Activated naive CD4-positive, alpha-beta T cell treated with anti-CD3 and anti-CD28 coated beads for 36 hours (primary cell): ENCODE data around the gene BTG2. TPM values are rescaled to one million over a fixed set of nuclear protein-coding genes. Genes with fewer than 3 reads are reported as not detected.
A peak's percentile ranks its signal among the peaks of the same experiment; 100 is the strongest.

Experiments
- CTCF ChIA-PET: fragments of 350-600 bp; sonication (Branson Sonifier 250); formaldehyde crosslinking; loops from one replicate; lab custom pipeline; 2021; ENCODE audit warnings: antibody characterized with exemption; lab: Charles Lee
- DNase-seq: peaks from one replicate; pipeline ENCODE4 v3.0.0-alpha.2; 2020
- H3K27ac Mint-ChIP-seq: one replicate; pipeline ENCODE4 v1.8.0; 2021; ENCODE audit warnings: mild to moderate bottlenecking, mixed read lengths
- H3K27me3 Mint-ChIP-seq: one replicate; pipeline ENCODE4 v1.8.0; 2021; ENCODE audit warnings: low read depth, mixed read lengths
- H3K36me3 Mint-ChIP-seq: one replicate; pipeline ENCODE4 v1.8.0; 2021; ENCODE audit warnings: low read depth, mixed read lengths
- H3K4me1 Mint-ChIP-seq: one replicate; pipeline ENCODE4 v1.8.0; 2021; ENCODE audit warnings: low read depth, mixed read lengths
- H3K4me3 Mint-ChIP-seq: one replicate; pipeline ENCODE4 v1.8.0; 2021; ENCODE audit warnings: mild to moderate bottlenecking, moderate library complexity, mixed read lengths
- H3K9me3 Mint-ChIP-seq: one replicate; pipeline ENCODE4 v1.8.0; 2021; ENCODE audit warnings: mixed read lengths
- intact Hi-C: fragments of 100-400 bp; cut with micrococcal nuclease; formaldehyde crosslinking; loops from one replicate; pipeline ENCODE4 v1.15.1; 2023
- total RNA-seq, 2 experiments: library from RNA; stranded (reverse); gene quantifications; one replicate each; pipeline ENCODE4 v1.2.3, GENCODE V29; 2021

BTG2 gene
- total RNA-seq, 2 experiments from 2014 or later: 106 to 109 TPM

DNA sequence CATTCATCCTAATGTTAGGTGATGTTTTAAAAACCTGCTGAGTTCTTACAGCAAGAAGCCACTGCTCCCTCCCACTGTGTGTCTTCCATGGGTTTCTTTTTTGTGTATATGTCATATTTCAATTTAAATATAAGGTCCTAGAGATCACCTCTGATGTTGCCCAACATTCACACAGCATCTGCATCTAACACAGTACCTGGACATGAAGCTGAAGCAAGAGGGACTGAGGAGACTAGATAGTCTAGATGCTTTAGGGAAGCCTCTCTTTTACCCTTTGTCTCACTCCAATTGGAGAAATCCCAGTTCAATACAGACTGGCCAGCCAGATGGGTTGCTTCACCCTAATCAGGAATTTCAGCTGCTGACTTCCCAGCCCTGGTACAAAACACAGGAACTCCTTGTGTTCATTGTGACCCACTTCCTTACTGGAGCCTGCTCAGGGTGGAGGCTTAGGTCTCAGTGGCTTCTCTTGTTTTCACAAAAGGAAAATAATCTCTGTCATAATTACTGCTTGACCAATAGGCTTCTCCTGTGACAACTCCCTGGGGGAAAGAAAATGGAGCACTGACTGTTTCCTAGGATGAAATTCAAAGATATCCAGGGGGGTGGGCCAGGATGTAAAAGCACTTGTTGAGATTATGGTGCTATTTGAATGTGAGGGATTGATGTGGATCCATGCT, 17.3 kb downstream of the BTG2 start:
- no peak overlapping the region for H3K27ac Mint-ChIP-seq
- H3K4me3 Mint-ChIP-seq: no peak overlapping the region
- no peaks in the 10 kb centered on the region for H3K36me3 Mint-ChIP-seq
- no peaks in the 10 kb centered on the region for H3K9me3 Mint-ChIP-seq
- H3K4me1 Mint-ChIP-seq: peaks cover 85% of the 10 kb centered on the region
- intact Hi-C loops: loop anchor here (5.0 to 10.0 kb wide), 2 partner anchors 445 to 518 kb away; partner anchors contain the start of genes KDM5B and LAX1
- DNase-seq: no peak
- CTCF ChIA-PET: interaction anchor here (1.1 to 9.8 kb wide), 5 partner anchors 13 to 53 kb away, joined by 3 to 188 read pairs (median 88); partner anchors contain the start of gene BTG2
- no peaks in the 10 kb centered on the region for H3K27me3 Mint-ChIP-seq

DNA sequence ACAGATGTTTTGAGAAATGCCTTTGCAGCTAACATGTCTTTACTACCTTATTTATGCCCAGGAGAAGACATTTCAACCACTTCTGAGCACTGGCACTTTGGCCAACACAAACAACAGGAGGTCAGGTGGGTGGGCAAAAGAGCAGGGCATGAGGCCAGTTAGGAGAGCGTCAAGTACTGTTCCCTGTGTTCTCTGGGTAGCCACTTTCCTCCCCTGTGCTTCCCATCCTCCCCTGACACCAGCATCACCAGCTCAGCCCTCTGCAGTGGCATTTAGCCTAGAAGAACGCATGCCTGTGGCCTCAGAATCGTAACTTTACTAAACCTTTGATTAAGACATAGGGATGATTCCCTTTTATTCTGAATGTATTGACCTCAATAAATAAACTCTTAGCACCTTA, 18.3 kb downstream of the BTG2 start:
- peaks cover 85% of the 10 kb centered on the region for H3K4me1 Mint-ChIP-seq
- intact Hi-C loops: loop anchor here (5.0 to 10.0 kb wide), 2 partner anchors 444 to 519 kb away; partner anchors contain the start of genes KDM5B and LAX1
- no peak overlapping the region for H3K4me3 Mint-ChIP-seq
- no peak for DNase-seq
- CTCF ChIA-PET: interaction anchor here (5.1 to 9.8 kb wide), 5 partner anchors 13 to 54 kb away, joined by 35 to 188 read pairs (median 88); partner anchors contain the start of gene BTG2
- no peaks in the 10 kb centered on the region for H3K27me3 Mint-ChIP-seq
- H3K27ac Mint-ChIP-seq: peak overlapping the region; percentile 84
- no peaks in the 10 kb centered on the region for H3K9me3 Mint-ChIP-seq
- no peaks in the 10 kb centered on the region for H3K36me3 Mint-ChIP-seq

DNA sequence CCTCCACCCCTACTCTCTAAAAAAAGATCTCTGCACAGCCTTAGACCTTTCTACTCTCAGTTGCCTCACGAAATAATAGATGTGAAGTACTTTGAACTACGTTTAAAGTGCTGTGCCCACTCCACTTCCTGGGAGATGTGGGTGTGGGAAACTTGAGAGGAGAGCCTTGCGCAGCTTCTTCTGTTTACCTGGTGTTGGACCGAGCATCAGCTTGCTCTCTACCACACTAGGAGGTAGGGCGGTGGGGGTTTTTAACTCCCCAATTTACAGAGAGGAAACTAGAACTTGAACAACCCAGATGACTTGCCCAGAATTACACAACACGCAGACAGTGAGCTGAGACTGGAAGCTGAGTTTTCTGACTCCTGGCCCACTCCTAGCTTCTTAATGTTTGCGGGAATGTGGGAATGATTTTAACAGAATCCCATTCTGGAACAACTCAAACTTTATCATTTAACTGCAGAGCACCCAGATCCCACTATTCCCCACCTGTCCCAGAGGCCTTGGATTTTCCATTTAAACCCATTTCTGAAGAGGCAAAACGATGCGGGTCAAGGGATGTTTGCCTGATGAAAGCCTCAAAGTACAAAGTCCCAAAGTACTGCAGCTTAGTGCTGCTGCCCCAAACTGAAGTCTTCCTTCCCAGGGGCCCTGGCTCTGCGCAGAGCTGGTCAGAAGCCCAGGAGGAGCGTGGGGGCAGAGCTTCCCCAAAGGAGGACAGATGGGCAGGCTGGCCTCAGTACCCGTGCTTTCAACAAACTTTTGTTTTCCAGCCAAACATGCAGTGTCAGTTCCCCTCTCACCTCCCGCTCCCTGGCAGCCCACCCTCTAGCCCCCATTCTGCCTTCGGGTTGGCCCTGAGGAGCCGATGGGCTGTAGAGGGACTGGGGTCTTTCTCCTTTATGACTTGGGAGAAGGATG, 19.0 kb downstream of the BTG2 start:
- DNase-seq: peak; percentile 76
- CTCF ChIA-PET: interaction anchor here (4.7 to 9.8 kb wide), 6 partner anchors 13 to 54 kb away, joined by 23 to 188 read pairs (median 73); partner anchors contain the start of gene BTG2
- Mint-ChIP-seq H3K27me3 (no peaks in the 10 kb centered on the region), H3K36me3 (no peaks in the 10 kb centered on the region), H3K4me1 (peaks cover 80% of the 10 kb centered on the region), H3K27ac (peak overlapping the region; percentile 84), H3K4me3 (peak overlapping the region; percentile 50), H3K9me3 (no peaks in the 10 kb centered on the region)
- intact Hi-C loops: loop anchor here (2.0 to 10.0 kb wide), 6 partner anchors 297 to 520 kb away; partner anchors contain the start of genes ATP2B4, KDM5B, LAX1 and PPFIA4

DNA sequence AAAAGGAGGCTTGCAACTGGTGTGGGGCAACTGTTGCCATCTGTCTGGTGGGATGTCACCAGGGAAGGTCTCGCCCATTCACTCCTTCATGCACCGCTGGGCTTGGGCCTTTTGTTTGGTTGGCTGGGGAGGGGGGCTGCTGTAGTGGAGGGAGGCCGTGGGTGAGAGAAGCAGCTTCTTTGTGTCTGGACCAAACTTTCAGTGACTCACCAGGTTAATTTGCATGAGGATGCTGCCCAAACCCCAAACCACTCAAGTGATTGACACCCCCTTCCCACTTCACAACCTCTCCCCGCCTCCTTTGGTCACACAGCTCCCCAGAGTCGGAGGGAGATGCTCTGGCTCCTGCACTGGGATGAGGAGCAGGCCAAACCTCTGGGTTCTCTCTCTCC, 19.7 kb downstream of the BTG2 start:
- H3K4me1 Mint-ChIP-seq: peaks cover 74% of the 10 kb centered on the region
- H3K27ac Mint-ChIP-seq: peak overlapping the region; percentile 84
- intact Hi-C loops: loop anchor here (2.0 to 10.0 kb wide), 5 partner anchors 298 to 520 kb away; partner anchors contain the start of genes ATP2B4, KDM5B, PPFIA4 and TMEM183A
- peak; percentile 83 for DNase-seq
- H3K4me3 Mint-ChIP-seq: peak overlapping the region; percentile 26
- H3K9me3 Mint-ChIP-seq: no peaks in the 10 kb centered on the region
- CTCF ChIA-PET: interaction anchor here (1.6 to 9.8 kb wide), 7 partner anchors 12 to 163 kb away, joined by 6 to 188 read pairs (median 58); partner anchors contain the start of gene BTG2
- H3K36me3 Mint-ChIP-seq: no peaks in the 10 kb centered on the region
- H3K27me3 Mint-ChIP-seq: no peaks in the 10 kb centered on the region

DNA sequence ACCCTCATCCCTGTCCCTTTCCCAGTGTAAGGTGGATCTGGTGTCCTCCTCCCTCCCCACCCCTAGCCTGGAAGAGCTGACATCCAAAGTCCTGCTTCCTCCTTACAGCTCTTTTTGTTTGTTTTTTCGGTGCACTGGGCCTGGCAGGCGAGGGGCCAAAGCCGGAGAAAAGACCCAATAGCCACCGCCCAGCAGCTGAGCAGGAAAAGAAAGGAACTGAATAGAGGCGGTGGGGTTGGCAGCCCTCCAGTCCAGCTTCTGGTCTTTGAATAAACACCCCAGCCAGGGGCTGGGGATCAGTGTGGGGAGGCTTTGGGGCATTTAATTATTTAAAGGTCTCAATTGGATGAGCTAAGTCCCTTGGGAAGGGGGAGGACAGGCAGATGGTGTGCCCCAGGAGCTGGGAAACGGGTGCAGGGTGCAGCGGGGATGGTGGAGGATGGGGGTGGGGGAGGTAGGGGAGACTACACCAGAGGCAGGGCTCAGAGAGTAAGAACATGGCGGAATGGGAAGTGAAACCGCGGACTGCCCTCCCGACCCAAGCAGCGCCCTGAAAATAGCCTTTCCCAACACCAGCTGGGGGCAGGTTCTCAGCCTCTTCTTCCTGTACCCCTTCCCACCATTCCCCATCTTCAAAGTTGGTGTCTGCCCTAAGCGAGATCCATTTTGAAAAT, 20.2 kb downstream of the BTG2 start:
- intact Hi-C loops: loop anchor here (2.0 to 10.0 kb wide), 5 partner anchors 298 to 521 kb away; partner anchors contain the start of genes ATP2B4, KDM5B, PPFIA4 and TMEM183A
- Mint-ChIP-seq H3K4me3 (peak overlapping the region; percentile 26), H3K4me1 (peaks cover 68% of the 10 kb centered on the region), H3K27me3 (no peaks in the 10 kb centered on the region), H3K27ac (peak overlapping the region; percentile 48), H3K36me3 (no peaks in the 10 kb centered on the region), H3K9me3 (no peaks in the 10 kb centered on the region)
- CTCF ChIA-PET: interaction anchor here (1.6 to 9.8 kb wide), 7 partner anchors 11 to 163 kb away, joined by 6 to 188 read pairs (median 58); partner anchors contain the start of gene BTG2
- no peak for DNase-seq

DNA sequence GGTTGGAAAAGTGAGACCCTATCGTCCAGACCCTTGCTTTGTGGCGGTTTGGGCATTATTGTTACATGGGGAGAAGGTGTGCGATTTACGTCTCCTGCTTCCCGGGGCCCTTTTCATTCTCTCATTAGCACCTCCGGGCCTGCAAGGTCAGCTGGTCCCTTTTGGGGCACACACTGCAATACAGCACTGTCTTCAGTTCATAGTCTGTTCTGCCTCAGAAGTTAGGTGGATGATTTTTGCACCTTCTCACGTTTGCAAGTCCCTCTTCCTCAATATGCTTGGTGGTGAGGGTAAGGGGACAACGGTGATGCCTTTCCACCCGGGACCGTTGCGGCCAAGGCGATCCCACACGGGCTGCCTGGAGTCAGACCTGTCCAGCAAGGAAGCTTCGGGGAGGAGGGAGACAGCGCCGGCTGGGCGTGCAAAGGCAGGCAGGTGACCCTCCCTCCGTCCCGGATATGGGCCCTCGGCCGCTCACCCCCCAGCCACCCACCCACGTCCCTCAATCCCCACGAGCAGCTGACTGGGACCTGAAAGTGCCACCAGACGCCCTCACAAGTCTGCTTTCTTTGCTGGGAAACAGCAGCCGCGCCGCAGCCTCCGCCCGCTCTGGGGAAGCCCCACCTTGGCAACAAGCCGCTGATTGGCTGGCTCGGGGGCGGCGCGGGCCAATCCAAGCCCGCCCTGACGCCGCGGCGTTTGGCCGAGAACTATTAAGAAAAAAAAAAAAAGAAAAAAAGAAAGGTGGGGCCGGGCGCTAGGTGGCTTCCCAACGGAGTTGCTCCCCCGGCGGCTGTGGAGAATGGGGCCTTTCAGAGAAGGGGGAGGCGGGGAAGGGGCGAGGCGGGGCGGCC, 21.7 kb downstream of the BTG2 start:
- H3K4me1 Mint-ChIP-seq: peaks cover 53% of the 10 kb centered on the region
- CTCF ChIA-PET: interaction anchor here (0.6 to 9.8 kb wide), 10 partner anchors 9 to 319 kb away, joined by 3 to 188 read pairs (median 29); partner anchors contain the start of gene BTG2
- no peaks in the 10 kb centered on the region for H3K36me3 Mint-ChIP-seq

DNA sequence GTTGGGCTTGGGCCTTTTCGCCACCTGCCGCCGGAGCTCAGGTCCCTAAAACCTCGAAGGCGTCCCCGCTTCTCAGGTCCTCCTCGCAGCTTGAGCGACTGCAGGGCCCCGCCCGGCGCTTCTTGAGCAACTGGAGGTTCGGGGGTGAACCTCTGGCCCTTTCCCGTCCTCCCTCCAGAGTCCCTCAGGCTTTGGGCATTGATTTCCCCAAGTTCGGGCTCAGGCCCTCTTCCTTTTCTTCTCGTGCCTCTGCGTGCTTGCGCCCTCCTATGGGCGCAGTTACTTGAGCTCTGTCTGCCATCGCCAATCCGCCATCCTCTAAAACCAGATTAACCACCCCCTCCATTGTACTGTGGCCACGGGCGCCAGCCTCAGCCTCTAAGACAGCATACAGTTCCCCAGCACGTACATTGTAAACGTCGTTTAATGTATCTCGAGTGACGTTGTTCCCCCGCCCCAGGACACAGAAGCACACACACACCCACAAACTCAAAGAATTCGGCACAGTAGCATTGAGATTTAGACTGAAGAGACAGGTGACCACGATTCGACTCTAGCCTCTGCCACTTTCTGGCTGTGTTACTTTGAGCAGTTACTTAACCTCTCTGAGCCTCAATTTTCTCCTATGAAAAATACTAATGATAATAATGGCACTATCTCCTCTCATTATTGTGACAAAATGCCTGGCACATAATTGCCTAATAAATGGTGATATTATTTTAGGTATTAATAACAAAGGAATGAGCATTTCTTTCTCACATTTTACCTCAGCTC, 22.6 kb downstream of the BTG2 start:
- Mint-ChIP-seq H3K4me3 (peak overlapping the region; percentile 76), H3K36me3 (no peaks in the 10 kb centered on the region), H3K4me1 (peaks cover 45% of the 10 kb centered on the region), H3K27me3 (no peaks in the 10 kb centered on the region), H3K9me3 (no peaks in the 10 kb centered on the region), H3K27ac (peak overlapping the region; percentile 90)
- CTCF ChIA-PET: interaction anchor here (0.7 to 9.8 kb wide), 9 partner anchors 9 to 161 kb away, joined by 3 to 188 read pairs (median 35); partner anchors contain the start of gene BTG2
- intact Hi-C loops: loop anchor here (1.0 to 10.0 kb wide), 9 partner anchors 10 to 523 kb away; partner anchors contain the start of genes ATP2B4, BTG2, KDM5B and PPFIA4
- DNase-seq: peak; percentile 75

More for the DNA sequence above, 21.7 kb downstream of the BTG2 start:
- peak; percentile 96 for DNase-seq
- Mint-ChIP-seq H3K27me3 (no peaks in the 10 kb centered on the region), H3K9me3 (no peaks in the 10 kb centered on the region), H3K4me3 (peak overlapping the region; percentile 76), H3K27ac (peak overlapping the region; percentile 90)
- intact Hi-C loops: loop anchor here (1.0 to 10.0 kb wide), 7 partner anchors 22 to 522 kb away; partner anchors contain the start of genes ATP2B4, BTG2, KDM5B and PPFIA4

DNA sequence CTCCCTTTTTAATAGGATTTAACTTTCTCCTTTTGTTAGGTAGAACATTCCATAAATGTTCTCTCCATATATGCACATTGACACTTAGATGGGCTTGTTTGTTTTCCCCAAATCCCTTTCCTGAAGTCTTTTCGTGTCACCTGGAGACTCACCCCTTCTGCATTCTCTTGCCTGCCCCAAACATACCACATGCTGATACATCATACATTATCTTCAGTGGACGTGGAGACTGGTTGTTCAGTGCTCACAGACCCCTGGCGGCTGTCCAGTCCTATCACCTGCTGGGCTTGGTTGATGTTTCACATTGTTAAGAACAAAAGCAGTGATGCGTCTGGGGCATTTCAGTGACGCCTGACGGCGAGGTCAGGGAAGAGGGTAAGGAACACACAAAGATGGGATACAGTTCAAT, 23.4 kb downstream of the BTG2 start:
- intact Hi-C loops: loop anchor here (1.0 to 10.0 kb wide), 6 partner anchors 10 to 524 kb away; partner anchors contain the start of genes ATP2B4, KDM5B, PPFIA4 and TMEM183A
- no peaks in the 10 kb centered on the region for H3K36me3 Mint-ChIP-seq
- no peak for DNase-seq
- H3K9me3 Mint-ChIP-seq: no peaks in the 10 kb centered on the region
- CTCF ChIA-PET: interaction anchor here (1.9 to 9.8 kb wide), 6 partner anchors 8 to 160 kb away, joined by 7 to 188 read pairs (median 73); partner anchors contain the start of gene BTG2
- no peak overlapping the region for H3K4me3 Mint-ChIP-seq
- no peaks in the 10 kb centered on the region for H3K27me3 Mint-ChIP-seq
- no peak overlapping the region for H3K27ac Mint-ChIP-seq
- H3K4me1 Mint-ChIP-seq: peaks cover 37% of the 10 kb centered on the region

DNA sequence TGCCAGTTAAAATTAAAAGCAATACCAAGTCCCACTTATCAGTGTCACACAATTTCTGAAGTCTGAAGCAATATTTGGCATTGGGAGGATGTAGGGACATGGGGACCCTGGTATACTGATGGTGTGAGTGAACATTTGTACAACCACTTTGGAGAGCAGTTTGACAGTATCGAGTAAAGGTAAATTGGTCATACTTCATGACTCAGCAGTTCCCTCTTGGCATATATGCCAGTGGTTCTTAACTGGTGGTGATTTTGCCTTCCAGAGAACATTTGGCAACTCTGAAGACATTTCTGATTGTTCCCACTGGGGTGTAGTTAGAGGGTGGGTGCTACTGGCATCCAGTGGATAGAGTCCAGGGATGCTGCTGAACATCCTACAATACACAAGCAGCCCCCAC, 25.9 kb downstream of the BTG2 start:
- intact Hi-C loops: no loop called here
- Mint-ChIP-seq H3K27ac (no peak overlapping the region), H3K4me1 (peaks cover 17% of the 10 kb centered on the region), H3K9me3 (no peaks in the 10 kb centered on the region), H3K36me3 (no peaks in the 10 kb centered on the region), H3K27me3 (no peaks in the 10 kb centered on the region), H3K4me3 (no peak overlapping the region)
- DNase-seq: no peak
- CTCF ChIA-PET: interaction anchor here (0.9 to 24.3 kb wide), 3 partner anchors 9 to 63 kb away, joined by 3 to 686 read pairs (median 14); no protein-coding TSS in a partner anchor
